Measurements from ENCODE around the gene GARRE1. TPM values are rescaled to one million over a fixed set of nuclear protein-coding genes. Genes with fewer than 3 reads are reported as not detected.

Gene GARRE1
- total RNA-seq, 2 donors from 2014 or later = 17.9 to 29.5 TPM

DNA sequence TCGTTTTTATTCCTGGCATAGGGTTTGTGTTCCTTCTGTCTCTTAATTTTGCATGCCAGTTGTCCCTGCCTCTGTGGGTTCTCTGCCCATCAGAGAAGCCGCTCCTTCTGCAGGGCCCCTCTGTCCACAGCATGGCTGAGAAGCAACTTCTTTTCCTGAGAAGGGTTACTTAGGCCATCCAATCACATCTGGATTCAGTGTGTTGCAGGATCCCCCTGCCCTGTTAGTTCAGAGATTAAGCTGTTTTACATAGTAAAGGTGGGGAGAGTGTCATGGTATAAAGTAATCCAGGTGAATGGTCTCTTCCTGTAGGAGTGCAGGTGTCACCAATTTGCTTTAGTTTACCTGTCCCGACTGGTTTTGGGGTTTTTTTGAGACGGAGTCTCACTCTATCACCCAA is 22.9 kb upstream of the GARRE1 start:
- peaks cover 5% of the 10 kb centered on the region for H3K9me3 ChIP-seq
- H3K4me1 ChIP-seq (replicated peaks) = peaks cover 3% of the 10 kb centered on the region
- no peak for TF ChIP-seq POLR2A (IDR thresholded peaks at IDR 0.05)
- TF ChIP-seq POLR2AphosphoS5 (IDR thresholded peaks at IDR 0.05) = no peak
- TF ChIP-seq, protein P1, sequence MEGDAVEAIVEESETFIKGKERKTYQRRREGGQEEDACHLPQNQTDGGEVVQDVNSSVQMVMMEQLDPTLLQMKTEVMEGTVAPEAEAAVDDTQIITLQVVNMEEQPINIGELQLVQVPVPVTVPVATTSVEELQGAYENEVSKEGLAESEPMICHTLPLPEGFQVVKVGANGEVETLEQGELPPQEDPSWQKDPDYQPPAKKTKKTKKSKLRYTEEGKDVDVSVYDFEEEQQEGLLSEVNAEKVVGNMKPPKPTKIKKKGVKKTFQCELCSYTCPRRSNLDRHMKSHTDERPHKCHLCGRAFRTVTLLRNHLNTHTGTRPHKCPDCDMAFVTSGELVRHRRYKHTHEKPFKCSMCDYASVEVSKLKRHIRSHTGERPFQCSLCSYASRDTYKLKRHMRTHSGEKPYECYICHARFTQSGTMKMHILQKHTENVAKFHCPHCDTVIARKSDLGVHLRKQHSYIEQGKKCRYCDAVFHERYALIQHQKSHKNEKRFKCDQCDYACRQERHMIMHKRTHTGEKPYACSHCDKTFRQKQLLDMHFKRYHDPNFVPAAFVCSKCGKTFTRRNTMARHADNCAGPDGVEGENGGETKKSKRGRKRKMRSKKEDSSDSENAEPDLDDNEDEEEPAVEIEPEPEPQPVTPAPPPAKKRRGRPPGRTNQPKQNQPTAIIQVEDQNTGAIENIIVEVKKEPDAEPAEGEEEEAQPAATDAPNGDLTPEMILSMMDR (IDR thresholded peaks at IDR 0.05) = no peak
- H3K4me3 ChIP-seq = no peak overlapping the region
- DNase-seq (ENCODE audit: low spot score) = no peak
- no peaks in the 10 kb centered on the region for H3K36me3 ChIP-seq
- WGBS = 82% methylated on average over 4 of the region's 4 CpGs
- intact Hi-C loops (cut with DNase I) = no loop called here
- no peaks in the 10 kb centered on the region for H3K27me3 ChIP-seq (replicated peaks; ENCODE audit: insufficient read depth)
- no peak overlapping the region for H3K27ac ChIP-seq

DNA sequence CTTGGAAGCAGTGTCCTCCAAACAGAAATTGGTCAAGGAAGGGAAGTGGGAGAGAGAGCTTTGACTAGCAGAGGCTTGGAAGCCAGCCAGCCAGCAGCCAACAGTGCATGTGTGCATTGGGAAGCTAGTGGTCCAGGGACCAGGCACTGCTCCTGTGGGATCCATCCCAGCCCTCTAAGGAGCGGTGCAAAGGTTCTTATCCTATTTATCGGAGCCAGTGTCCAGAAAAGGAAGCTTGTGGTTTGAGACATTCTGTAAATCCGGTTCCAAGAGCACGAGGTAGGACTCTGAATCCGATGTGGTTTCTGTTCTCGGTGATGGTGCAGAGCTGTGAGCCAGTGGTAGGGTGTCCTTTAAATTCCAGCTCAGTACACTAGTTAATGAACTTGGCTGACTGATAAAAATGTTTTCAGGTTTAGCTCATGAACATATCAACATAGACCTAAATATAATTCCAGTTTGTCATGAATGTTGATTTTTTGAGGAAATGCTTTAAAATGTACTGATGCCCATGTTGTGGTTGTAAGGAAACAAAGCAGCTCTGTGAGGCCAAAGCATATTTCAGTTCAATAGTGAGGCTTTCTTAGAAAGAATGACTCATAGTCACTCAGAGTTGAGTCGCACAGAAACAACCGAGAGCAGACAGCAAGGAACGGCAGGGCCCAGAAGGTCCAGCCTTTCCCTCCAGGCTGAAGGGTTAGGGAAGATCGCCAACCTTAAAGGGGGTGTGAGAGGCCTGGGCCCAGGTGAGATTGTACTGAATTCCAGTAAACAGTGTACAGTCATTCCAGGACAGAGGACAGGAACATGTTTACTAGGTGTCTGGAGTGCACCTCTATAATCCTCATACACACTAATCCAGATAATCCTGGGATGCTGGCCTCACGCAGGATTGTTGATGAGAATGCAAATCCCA is 21.5 kb upstream of the GARRE1 start:
- intact Hi-C loops (cut with DNase I) = no loop called here
- H3K4me1 ChIP-seq (replicated peaks) = peaks cover 3% of the 10 kb centered on the region
- TF ChIP-seq POLR2A (IDR thresholded peaks at IDR 0.05) = no peak
- TF ChIP-seq POLR2AphosphoS5 (IDR thresholded peaks at IDR 0.05) = peak; percentile 50
- no peaks in the 10 kb centered on the region for H3K9me3 ChIP-seq
- H3K36me3 ChIP-seq = no peaks in the 10 kb centered on the region
- DNase-seq (ENCODE audit: low spot score) = no peak
- H3K27ac ChIP-seq = peak overlapping the region; percentile 55 to 63
- no peaks in the 10 kb centered on the region for H3K27me3 ChIP-seq (replicated peaks; ENCODE audit: insufficient read depth)
- no peak overlapping the region for H3K4me3 ChIP-seq
- 35% methylated on average over 11 of the region's 11 CpGs for WGBS

GRCh38 chr19:34235425-34235940 is 18.9 kb upstream of the GARRE1 start:
- TF ChIP-seq POLR2AphosphoS5 (IDR thresholded peaks at IDR 0.05) (no peak), POLR2A (IDR thresholded peaks at IDR 0.05) (no peak)
- TF ChIP-seq, protein P1 (IDR thresholded peaks at IDR 0.05) = no peak
- H3K9me3 ChIP-seq = no peaks in the 10 kb centered on the region
- WGBS = 91% methylated on average over 2 of the region's 2 CpGs
- H3K4me1 ChIP-seq (replicated peaks) = peaks cover 3% of the 10 kb centered on the region
- no peaks in the 10 kb centered on the region for H3K27me3 ChIP-seq (replicated peaks; ENCODE audit: insufficient read depth)
- no peak overlapping the region for H3K4me3 ChIP-seq
- no peaks in the 10 kb centered on the region for H3K36me3 ChIP-seq
- intact Hi-C loops (cut with DNase I) = no loop called here
- H3K27ac ChIP-seq = no peak overlapping the region
- DNase-seq (ENCODE audit: low spot score) = no peak

- Histone ChIP-seq H3K4me3 (no peak overlapping the region), H3K27me3 (replicated peaks; ENCODE audit: insufficient read depth) (no peaks in the 10 kb centered on the region), H3K36me3 (no peaks in the 10 kb centered on the region), H3K9me3 (no peaks in the 10 kb centered on the region), H3K4me1 (replicated peaks) (peaks cover 3% of the 10 kb centered on the region), H3K27ac (peak overlapping the region in 1 of 2 donors; percentile 34)
- DNase-seq (ENCODE audit: low spot score) = peak; percentile 54
- 53% methylated on average over 18 of the region's 18 CpGs for WGBS
- intact Hi-C loops (cut with DNase I) = no loop called here
- TF ChIP-seq POLR2A (IDR thresholded peaks at IDR 0.05) (no peak), POLR2AphosphoS5 (IDR thresholded peaks at IDR 0.05) (peak; percentile 50)
- TF ChIP-seq, protein P1 (IDR thresholded peaks at IDR 0.05) = peak in 1 of 4 experiments; percentile 18
These were observed 18.0 kb upstream of the GARRE1 start for GRCh38 chr19:34236035-34236987.

DNA sequence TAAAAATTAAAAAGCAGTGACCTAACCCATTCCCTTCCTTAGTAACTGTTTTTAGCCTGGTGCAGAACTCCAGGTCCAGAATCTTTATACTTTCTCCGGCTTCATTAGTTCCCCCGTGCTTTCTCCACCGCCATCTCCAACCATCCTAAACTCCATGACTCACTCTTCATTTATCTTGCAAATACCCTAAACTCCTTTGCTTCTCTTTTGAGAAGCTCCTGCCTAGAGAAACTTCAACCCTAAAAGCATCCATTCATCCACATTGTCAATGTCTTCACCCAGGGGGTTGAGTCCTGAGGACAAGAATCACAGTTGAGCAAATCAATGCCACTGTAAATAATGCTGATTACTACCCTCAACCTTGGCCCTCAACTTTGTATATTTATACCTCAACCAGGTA is 17.1 kb upstream of the GARRE1 start:
- H3K4me3 ChIP-seq = no peak overlapping the region
- H3K4me1 ChIP-seq (replicated peaks) = peaks cover 3% of the 10 kb centered on the region
- H3K27me3 ChIP-seq (replicated peaks; ENCODE audit: insufficient read depth) = no peaks in the 10 kb centered on the region
- H3K36me3 ChIP-seq = no peaks in the 10 kb centered on the region
- no peak overlapping the region for H3K27ac ChIP-seq
- TF ChIP-seq, protein P1 (IDR thresholded peaks at IDR 0.05) = no peak
- TF ChIP-seq POLR2A (IDR thresholded peaks at IDR 0.05) (no peak), POLR2AphosphoS5 (IDR thresholded peaks at IDR 0.05) (no peak)
- WGBS = 97% methylated on average over 3 of the region's 3 CpGs
- no peaks in the 10 kb centered on the region for H3K9me3 ChIP-seq
- no peak for DNase-seq (ENCODE audit: low spot score)
- intact Hi-C loops (cut with DNase I) = no loop called here
